Measurements from ENCODE around the gene TMTC2. TPM values are rescaled to one million over a fixed set of nuclear protein-coding genes. Genes with fewer than 3 reads are reported as not detected.

TMTC2 gene
- polyA plus RNA-seq, 1 donor from 2014 or later: 20.6 TPM

DNA sequence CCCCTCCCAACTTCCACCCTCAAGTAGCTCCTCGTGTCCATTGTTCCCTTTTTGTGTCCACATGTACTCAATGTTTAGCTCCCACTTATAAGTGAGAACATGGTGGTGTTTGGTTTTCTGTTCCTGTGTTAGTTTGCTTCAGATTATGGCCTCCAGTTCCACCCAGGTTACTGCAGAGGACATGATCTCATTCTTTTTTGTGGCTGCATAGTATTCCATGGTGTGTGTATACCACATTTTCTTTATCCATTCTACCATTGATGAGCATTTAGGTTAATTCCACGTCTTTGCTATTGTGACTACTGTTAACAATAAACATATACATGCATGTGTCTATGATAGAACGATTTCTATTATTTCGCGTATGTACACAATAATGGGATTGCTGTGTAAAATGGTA is 362.6 kb downstream of the TMTC2 start:
- no peaks in the 10 kb centered on the region for H3K36me3 ChIP-seq (ENCODE audit: insufficient read depth, low read length)
- no peak overlapping the region for H3K27ac ChIP-seq (ENCODE audit: low read length)

DNA sequence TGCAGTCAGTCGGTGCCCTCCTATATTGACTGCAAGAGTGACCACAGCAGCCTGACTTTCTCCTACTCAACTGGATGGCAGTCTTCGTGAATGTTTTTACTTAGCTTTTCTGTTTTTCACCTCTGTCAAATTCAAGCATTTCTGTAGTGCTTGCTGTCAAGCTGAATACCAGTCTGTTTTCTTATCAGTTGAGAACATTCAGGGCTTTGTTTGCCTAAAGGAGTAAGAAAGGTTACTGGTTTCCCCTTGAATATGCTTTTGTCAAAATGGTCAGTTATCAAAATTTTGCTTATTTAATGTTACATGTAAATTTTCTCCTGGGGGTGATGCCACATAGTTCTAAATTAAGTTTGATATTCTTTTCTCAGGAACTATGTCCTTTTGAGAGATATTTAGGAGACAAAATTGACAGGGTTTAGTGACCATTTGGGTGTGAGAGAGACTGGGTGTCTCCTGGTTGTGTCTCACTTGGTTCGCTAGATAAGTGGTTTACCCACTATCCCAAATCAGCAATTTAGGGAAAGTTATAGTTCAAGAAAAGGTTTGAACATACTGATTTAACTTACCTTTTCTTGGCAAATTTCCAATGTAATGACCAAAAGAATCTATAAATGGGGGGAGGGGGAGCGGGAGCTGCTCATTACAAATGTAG is 366.3 kb downstream of the TMTC2 start:
- no peak overlapping the region for H3K27ac ChIP-seq (ENCODE audit: low read length)
- no peaks in the 10 kb centered on the region for H3K27me3 ChIP-seq (ENCODE audit: insufficient read depth, low read depth, low read length)
- H3K79me2 ChIP-seq (replicated peaks; ENCODE audit: insufficient read depth, low read length): no peaks in the 10 kb centered on the region
- no peak overlapping the region for H3K4me2 ChIP-seq (ENCODE audit: low read length)
- no peaks in the 10 kb centered on the region for H3K9me2 ChIP-seq (ENCODE audit: insufficient read depth, low read length)
- no peaks in the 10 kb centered on the region for H4K20me1 ChIP-seq (ENCODE audit: insufficient read depth)
- H3K36me3 ChIP-seq (ENCODE audit: insufficient read depth, low read length): no peaks in the 10 kb centered on the region
- no peak overlapping the region for H3K9ac ChIP-seq (ENCODE audit: low read length)
- no peaks in the 10 kb centered on the region for H3F3A ChIP-seq (ENCODE audit: insufficient read depth, low read length, poor library complexity, severe bottlenecking)
- H3K9me3 ChIP-seq (ENCODE audit: low read length): no peaks in the 10 kb centered on the region
- TF ChIP-seq EZH2 (IDR thresholded peaks at IDR 0.05; ENCODE audit: borderline replicate concordance, insufficient read depth, low read length, poor library complexity, severe bottlenecking): no peak
- H2AFZ ChIP-seq (ENCODE audit: low read depth, low read length): no peak overlapping the region
- H3K4me3 ChIP-seq (ENCODE audit: low read length): no peak overlapping the region

More for the DNA sequence above, 362.6 kb downstream of the TMTC2 start:
- H2AFZ ChIP-seq (ENCODE audit: low read depth, low read length): no peak overlapping the region
- H3K4me3 ChIP-seq (ENCODE audit: low read length): no peak overlapping the region
- no peaks in the 10 kb centered on the region for H3K27me3 ChIP-seq (ENCODE audit: insufficient read depth, low read depth, low read length)
- no peaks in the 10 kb centered on the region for H3K9me2 ChIP-seq (ENCODE audit: insufficient read depth, low read length)
- no peaks in the 10 kb centered on the region for H3K79me2 ChIP-seq (replicated peaks; ENCODE audit: insufficient read depth, low read length)
- no peaks in the 10 kb centered on the region for H3F3A ChIP-seq (ENCODE audit: insufficient read depth, low read length, poor library complexity, severe bottlenecking)
- no peak overlapping the region for H3K9ac ChIP-seq (ENCODE audit: low read length)
- H3K9me3 ChIP-seq (ENCODE audit: low read length): no peaks in the 10 kb centered on the region
- TF ChIP-seq MXI1 (conservative IDR thresholded peaks at IDR 0.05; ENCODE audit: poor library complexity, severe bottlenecking) (no peak), EZH2 (IDR thresholded peaks at IDR 0.05; ENCODE audit: borderline replicate concordance, insufficient read depth, low read length, poor library complexity, severe bottlenecking) (no peak), POLR2AphosphoS5 (IDR thresholded peaks at IDR 0.05) (no peak), EP300 (conservative IDR thresholded peaks at IDR 0.05; ENCODE audit: poor library complexity, severe bottlenecking) (no peak)
- no peak overlapping the region for H3K4me2 ChIP-seq (ENCODE audit: low read length)
- no peaks in the 10 kb centered on the region for H4K20me1 ChIP-seq (ENCODE audit: insufficient read depth)

DNA sequence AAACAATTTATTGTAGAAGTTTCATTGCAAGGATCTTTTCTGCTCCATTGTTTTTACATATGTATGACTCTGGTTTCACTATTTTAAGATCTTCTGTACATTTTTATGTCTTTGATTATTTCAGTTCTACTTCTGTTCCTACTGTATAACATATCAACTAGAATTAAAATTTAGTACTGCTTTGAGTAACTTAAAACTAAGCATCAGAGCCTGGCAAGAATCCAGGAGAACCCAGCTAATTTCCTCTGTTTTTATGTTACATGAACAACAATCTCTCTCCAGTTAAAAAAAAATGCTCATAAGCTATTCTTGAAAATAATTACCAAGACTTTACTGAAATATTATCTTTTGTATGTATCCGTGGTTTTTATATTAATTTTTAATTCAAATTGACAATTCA is 370.7 kb downstream of the TMTC2 start:
- no peak overlapping the region for H3K27ac ChIP-seq (ENCODE audit: low read length)
- H3K4me3 ChIP-seq (ENCODE audit: low read length): no peak overlapping the region
- no peaks in the 10 kb centered on the region for H3K27me3 ChIP-seq (ENCODE audit: insufficient read depth, low read depth, low read length)
- no peak overlapping the region for H3K9ac ChIP-seq (ENCODE audit: low read length)
- no peaks in the 10 kb centered on the region for H3K79me2 ChIP-seq (replicated peaks; ENCODE audit: insufficient read depth, low read length)
- no peak overlapping the region for H2AFZ ChIP-seq (ENCODE audit: low read depth, low read length)
- H3F3A ChIP-seq (ENCODE audit: insufficient read depth, low read length, poor library complexity, severe bottlenecking): no peaks in the 10 kb centered on the region
- H3K9me3 ChIP-seq (ENCODE audit: low read length): no peaks in the 10 kb centered on the region
- no peak overlapping the region for H3K4me2 ChIP-seq (ENCODE audit: low read length)
- H3K9me2 ChIP-seq (ENCODE audit: insufficient read depth, low read length): no peaks in the 10 kb centered on the region
- no peak for TF ChIP-seq EP300 (conservative IDR thresholded peaks at IDR 0.05; ENCODE audit: poor library complexity, severe bottlenecking)
- TF ChIP-seq MXI1 (conservative IDR thresholded peaks at IDR 0.05; ENCODE audit: poor library complexity, severe bottlenecking): no peak
- no peak for TF ChIP-seq SMC3 (conservative IDR thresholded peaks at IDR 0.05; ENCODE audit: poor library complexity)
- TF ChIP-seq EZH2 (IDR thresholded peaks at IDR 0.05; ENCODE audit: borderline replicate concordance, insufficient read depth, low read length, poor library complexity, severe bottlenecking): no peak
- no peak for TF ChIP-seq RAD21 (conservative IDR thresholded peaks at IDR 0.05)
- TF ChIP-seq TAF1 (IDR thresholded peaks at IDR 0.05; ENCODE audit: low read depth): no peak
- TF ChIP-seq, protein P1, sequence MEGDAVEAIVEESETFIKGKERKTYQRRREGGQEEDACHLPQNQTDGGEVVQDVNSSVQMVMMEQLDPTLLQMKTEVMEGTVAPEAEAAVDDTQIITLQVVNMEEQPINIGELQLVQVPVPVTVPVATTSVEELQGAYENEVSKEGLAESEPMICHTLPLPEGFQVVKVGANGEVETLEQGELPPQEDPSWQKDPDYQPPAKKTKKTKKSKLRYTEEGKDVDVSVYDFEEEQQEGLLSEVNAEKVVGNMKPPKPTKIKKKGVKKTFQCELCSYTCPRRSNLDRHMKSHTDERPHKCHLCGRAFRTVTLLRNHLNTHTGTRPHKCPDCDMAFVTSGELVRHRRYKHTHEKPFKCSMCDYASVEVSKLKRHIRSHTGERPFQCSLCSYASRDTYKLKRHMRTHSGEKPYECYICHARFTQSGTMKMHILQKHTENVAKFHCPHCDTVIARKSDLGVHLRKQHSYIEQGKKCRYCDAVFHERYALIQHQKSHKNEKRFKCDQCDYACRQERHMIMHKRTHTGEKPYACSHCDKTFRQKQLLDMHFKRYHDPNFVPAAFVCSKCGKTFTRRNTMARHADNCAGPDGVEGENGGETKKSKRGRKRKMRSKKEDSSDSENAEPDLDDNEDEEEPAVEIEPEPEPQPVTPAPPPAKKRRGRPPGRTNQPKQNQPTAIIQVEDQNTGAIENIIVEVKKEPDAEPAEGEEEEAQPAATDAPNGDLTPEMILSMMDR (IDR thresholded peaks at IDR 0.05; ENCODE audit: poor library complexity, severe bottlenecking): no peak
- TF ChIP-seq, protein P2, sequence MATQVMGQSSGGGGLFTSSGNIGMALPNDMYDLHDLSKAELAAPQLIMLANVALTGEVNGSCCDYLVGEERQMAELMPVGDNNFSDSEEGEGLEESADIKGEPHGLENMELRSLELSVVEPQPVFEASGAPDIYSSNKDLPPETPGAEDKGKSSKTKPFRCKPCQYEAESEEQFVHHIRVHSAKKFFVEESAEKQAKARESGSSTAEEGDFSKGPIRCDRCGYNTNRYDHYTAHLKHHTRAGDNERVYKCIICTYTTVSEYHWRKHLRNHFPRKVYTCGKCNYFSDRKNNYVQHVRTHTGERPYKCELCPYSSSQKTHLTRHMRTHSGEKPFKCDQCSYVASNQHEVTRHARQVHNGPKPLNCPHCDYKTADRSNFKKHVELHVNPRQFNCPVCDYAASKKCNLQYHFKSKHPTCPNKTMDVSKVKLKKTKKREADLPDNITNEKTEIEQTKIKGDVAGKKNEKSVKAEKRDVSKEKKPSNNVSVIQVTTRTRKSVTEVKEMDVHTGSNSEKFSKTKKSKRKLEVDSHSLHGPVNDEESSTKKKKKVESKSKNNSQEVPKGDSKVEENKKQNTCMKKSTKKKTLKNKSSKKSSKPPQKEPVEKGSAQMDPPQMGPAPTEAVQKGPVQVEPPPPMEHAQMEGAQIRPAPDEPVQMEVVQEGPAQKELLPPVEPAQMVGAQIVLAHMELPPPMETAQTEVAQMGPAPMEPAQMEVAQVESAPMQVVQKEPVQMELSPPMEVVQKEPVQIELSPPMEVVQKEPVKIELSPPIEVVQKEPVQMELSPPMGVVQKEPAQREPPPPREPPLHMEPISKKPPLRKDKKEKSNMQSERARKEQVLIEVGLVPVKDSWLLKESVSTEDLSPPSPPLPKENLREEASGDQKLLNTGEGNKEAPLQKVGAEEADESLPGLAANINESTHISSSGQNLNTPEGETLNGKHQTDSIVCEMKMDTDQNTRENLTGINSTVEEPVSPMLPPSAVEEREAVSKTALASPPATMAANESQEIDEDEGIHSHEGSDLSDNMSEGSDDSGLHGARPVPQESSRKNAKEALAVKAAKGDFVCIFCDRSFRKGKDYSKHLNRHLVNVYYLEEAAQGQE (IDR thresholded peaks at IDR 0.05; ENCODE audit: borderline replicate concordance): no peak
- TF ChIP-seq POLR2AphosphoS5 (IDR thresholded peaks at IDR 0.05): no peak
- no peaks in the 10 kb centered on the region for H3K36me3 ChIP-seq (ENCODE audit: insufficient read depth, low read length)
- H4K20me1 ChIP-seq (ENCODE audit: insufficient read depth): no peaks in the 10 kb centered on the region
